Measurements from ENCODE around the gene UGT1A9.

Gene UGT1A9

DNA sequence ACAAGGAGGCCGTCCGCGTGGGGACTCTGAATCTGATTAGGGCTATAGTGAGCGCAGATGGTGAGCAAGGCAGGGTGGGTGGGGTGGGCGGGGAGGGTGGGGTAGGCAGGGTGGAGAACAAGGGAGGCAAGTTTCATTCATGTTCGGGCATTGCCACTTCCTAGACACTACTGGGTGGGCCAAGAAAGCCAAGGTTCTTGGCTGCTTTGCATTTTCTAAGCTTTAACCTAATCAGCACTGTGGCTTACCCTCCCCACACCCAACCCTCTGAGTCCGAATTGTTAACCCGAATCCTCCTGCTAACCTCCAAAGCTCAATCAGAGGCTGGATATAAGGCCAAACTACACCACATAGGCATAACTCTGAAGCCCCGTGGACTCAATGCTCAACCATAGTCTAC, 124.6 kb downstream of the UGT1A9 start:
- no peak for DNase-seq (ENCODE audit: low read depth in 2 of 2)

GRCh38 chr2:233798335-233799086, 126.8 kb downstream of the UGT1A9 start:
- no peak for DNase-seq (ENCODE audit: low read depth in 2 of 2)

- DNase-seq (ENCODE audit: low read depth in 2 of 2), result no peak
These were observed 127.5 kb downstream of the UGT1A9 start for GRCh38 chr2:233799087-233799665.

DNA sequence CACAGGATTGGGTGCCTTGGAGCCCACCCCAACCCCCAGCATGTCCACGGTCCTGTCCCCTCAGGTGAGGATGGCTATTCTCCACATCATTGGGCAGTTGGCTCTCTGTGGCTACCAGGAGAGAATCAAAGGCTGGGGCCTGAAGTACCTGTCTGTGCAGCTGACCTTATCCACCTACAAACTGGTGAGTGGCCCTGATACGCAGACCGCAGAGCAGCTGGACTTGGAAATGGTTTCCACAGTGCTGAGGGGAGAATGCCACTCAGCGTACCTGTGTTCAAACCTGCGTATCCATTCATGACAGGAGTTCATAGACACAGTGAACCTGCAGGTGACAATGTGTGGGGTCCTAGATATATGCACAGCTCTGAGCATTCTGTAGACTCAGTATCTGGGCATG, 128.0 kb downstream of the UGT1A9 start:
- DNase-seq (ENCODE audit: low read depth in 2 of 2), result no peak

DNA sequence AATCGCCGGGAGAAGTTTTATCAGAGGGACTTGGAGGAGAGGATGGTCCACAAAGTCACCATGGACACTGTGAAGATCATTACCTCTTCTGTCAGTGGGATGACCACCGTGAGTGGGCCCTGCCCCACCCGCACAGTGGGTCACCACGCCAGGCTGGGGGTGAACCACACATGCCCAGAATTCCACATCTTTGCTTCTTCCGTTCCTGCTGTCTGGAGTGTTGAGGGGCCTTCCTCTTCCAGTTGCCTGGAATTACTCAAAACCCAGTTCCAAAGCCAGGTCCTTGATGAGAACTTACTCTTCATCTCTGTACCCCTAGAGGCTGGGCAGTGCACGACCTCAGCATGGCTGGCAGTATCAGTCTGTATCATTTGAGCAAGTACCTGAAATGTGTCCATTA, 128.5 kb downstream of the UGT1A9 start:
- DNase-seq (ENCODE audit: low read depth in 2 of 2), result no peak

DNA sequence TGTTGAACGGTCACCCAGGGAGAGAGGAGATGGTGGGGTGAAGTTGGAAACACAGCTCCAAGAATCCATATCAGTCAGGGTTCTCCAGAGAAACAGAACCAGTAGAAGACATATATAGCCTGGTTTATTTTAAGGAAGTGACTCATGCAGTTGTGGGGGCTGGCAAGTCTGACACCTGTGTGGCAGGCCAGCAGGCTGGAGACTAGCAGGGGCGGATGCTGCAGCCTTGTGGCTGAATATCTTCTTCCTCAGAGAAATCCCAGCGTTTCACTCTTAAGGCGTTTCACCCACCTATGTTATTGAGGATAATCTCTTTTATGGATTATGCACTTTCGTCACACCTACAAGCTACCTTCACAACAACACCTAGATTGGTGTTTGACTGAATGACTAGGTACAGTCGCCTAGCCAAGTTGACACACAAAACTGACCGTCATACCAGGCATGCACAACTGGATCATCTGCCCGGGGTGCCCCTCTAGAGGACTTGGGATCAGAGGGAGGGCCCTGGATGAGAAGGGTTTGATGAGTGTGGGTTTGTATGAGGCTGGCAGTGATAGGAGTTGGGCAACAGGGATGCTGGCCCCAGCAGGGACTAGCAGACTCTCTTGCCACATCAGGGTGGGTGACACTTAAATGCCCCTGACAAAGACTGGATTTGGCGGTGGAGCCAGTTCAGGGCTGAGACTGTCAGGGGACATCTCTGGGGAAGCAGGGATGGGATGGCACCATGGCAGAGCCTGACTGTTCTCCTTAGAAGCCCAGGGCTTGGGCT, 129.8 kb downstream of the UGT1A9 start:
- peak in 1 of 2 donors; percentile 15 for DNase-seq (ENCODE audit: low read depth in 2 of 2)

- DNase-seq (ENCODE audit: low read depth in 2 of 2), result no peak
These were observed 130.6 kb downstream of the UGT1A9 start for GRCh38 chr2:233802132-233802815.

- no peak for DNase-seq (ENCODE audit: low read depth in 2 of 2)
These were observed 131.7 kb downstream of the UGT1A9 start for GRCh38 chr2:233803292-233803911.

GRCh38 chr2:233803994-233804393, 132.3 kb downstream of the UGT1A9 start:
- DNase-seq (ENCODE audit: low read depth in 2 of 2), result no peak

GRCh38 chr2:233807215-233807865, 135.6 kb downstream of the UGT1A9 start:
- DNase-seq (ENCODE audit: low read depth in 2 of 2), result no peak

- no peak for DNase-seq (ENCODE audit: low read depth in 2 of 2)
These were observed 136.6 kb downstream of the UGT1A9 start for GRCh38 chr2:233807966-233808935.

DNA sequence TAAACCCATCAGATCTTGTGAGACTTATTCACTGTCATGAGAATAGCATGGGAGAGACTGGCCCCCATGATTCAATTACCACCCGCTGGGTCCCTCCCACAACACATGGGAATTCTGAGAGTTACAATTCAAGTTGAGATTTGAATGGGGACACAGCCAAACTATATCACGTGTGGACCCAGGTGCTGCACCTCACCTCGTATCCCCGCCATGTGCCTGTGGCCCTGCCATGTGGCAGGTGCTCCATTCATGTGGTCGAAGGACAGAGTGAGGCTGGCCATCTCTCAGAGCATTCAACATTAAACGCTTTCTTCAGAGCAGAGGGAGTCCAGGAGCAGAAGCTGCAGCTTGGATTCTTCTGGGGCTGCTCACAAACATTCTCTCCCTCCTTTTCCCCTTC, 138.7 kb downstream of the UGT1A9 start:
- no peak for DNase-seq (ENCODE audit: low read depth in 2 of 2)

- no peak for DNase-seq (ENCODE audit: low read depth in 2 of 2)
These were observed 139.4 kb downstream of the UGT1A9 start for GRCh38 chr2:233811087-233811486.

DNA sequence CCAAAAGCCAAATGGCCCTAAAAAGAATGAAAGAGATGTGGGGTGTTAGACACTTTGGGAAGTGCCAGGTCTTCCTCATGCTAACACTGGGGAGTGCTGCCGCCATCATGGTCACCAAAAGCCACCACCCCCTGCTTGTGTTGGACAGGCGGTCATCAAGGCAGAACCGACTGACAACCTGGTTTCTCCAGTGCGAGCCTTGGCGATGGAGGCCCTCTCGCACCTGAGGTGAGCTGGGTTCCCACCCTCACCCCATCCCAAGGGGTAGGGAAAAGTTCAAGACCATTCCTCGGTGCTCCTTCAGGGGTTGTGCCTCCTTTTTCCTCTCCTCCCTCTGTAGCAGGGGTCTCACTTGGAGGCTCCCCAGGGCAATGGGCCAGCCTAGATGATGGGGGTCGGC, 140.0 kb downstream of the UGT1A9 start:
- DNase-seq (ENCODE audit: low read depth in 2 of 2), result no peak

DNA sequence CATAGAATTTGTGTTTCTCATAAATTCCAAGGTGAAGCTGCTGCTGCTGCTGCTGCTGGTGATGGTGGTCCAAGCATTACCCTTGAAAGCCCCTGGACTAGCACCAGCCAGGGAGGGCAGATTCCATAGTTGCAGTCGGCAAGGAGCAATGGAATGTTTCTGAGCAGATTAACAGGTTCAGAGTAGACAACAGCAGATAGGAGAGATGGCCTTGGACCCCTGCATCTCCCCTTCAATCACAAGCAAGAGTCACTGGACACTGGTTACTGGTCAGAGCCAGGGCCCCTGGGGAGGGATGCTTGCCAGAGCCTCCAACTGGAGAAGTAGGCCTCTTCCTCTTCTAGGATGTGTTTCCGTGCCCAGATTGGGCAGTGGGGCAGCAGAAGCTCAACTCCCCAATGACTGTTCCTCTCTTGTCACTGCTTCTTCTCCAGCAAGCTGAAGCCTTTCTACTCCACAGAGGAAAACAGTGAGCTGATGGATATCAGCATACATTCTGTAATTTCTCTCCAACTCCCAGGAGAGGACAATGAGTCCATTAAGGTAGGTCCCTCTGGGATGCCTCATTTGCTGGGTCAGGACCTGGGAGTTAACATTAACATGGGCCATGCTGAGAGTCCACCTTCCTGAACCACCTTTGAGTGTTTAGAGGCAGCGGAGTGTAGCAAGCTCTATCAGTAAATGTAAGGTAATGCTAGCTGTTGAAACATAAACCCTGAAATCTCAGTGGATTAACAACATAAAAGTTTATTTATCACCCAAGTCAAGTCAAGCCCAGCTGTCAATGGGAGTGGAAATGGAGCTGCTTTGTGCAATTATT, 141.7 kb downstream of the UGT1A9 start:
- no peak for DNase-seq (ENCODE audit: low read depth in 2 of 2)

DNA sequence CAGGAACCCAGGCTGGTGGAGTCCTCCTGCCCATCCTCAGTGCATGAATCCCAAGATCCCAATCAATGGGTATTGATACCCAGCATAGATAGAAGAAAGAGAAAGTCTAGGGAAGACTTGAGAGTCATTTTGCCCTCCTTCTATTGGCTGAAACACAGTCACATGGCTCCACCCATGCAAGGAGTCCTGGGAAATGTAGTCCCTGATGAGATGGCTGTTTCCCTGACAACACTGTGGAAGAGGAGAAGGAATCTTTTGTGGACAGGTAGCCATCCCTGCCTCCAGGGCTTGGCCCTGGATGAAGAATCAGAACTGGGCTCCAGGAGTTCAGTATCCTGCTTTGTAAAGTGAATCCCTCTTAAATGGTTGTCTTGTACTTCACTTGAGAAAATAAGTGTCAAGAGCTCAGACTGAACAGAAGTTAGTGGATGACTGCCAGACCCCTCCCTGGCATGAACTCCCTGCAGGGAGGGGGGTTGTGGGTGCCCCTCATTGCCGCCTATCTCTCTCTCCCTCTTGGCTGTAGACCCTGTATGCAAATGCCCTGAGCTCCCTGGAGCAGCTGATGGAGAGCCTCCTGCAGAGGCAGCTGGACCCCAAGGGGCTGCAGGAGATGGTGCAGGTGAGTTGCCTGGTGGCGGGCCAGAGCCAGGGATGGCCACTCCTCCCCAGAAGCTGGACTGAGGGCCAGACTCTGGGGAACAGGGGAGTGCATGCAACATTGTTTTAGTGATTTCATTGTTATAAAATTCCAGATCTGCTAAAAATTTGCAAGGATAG, 142.5 kb downstream of the UGT1A9 start:
- no peak for DNase-seq (ENCODE audit: low read depth in 2 of 2)

DNA sequence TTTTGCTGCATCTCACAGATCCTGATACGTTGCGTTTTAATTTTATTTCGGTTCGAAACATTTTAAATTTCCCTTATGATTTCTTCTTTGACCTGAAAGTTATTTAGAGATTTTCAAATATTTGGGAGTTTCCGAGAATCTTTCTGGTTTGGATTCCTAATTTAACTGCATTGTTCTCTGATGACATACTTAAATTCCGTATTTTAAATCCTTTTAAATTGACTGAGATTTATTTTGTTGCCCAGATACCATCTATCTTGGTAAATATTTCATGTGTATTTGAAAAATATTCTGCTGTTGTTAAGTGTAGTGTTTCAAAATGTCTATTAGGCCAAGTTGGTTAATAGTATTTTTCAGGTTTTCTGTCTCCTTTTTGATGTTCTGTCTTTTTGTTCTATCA, 144.2 kb downstream of the UGT1A9 start:
- DNase-seq (ENCODE audit: low read depth in 2 of 2), result no peak

GRCh38 chr2:233816334-233816733, 144.6 kb downstream of the UGT1A9 start:
- no peak for DNase-seq (ENCODE audit: low read depth in 2 of 2)

Measured in stimulated activated CD8-positive, alpha-beta memory T cell treated with anti-CD3 and anti-CD28 coated beads, Interleukin-15, amount 100 ng/mL, for 48 hours (primary cell).